ENCODE results near the gene PLEKHM1. TPM values are rescaled to one million over a fixed set of nuclear protein-coding genes. Genes with fewer than 3 reads are reported as not detected.

Gene PLEKHM1
- total and polyA plus RNA-seq, 2 experiments from 2014 or later: 18.4 to 23.8 TPM

- DNase-seq (ENCODE audit: low spot score): peak; percentile 90
- TF ChIP-seq EZH2 (IDR thresholded peaks at IDR 0.05; ENCODE audit: borderline replicate concordance): no peak
- TF ChIP-seq EZH2phosphoT487 (IDR thresholded peaks at IDR 0.05; ENCODE audit: low read depth, severe bottlenecking, unreplicated experiment): no peak
- TF ChIP-seq CTCF (IDR thresholded peaks at IDR 0.05; ENCODE audit: poor library complexity): no peak
- H3K4me2 ChIP-seq: peak overlapping the region; percentile 98
- H3K27me3 ChIP-seq: peaks cover 35% of the 10 kb centered on the region
- no peaks in the 10 kb centered on the region for H3K36me3 ChIP-seq (replicated peaks; ENCODE audit: insufficient read depth, low read depth)
- no peaks in the 10 kb centered on the region for H3K9me2 ChIP-seq (replicated peaks; ENCODE audit: insufficient read depth)
- peaks cover 32% of the 10 kb centered on the region for H3K4me1 ChIP-seq (ENCODE audit: insufficient read depth)
- H2AFZ ChIP-seq: peak overlapping the region; percentile 50
- H4K20me1 ChIP-seq (ENCODE audit: insufficient read depth, poor library complexity, severe bottlenecking): no peaks in the 10 kb centered on the region
- H3K27ac ChIP-seq: peak overlapping the region; percentile 72
- peak overlapping the region; percentile 32 for H3K4me3 ChIP-seq
- H3K79me2 ChIP-seq: no peaks in the 10 kb centered on the region
- no peaks in the 10 kb centered on the region for H3K9me3 ChIP-seq (ENCODE audit: low read depth)
- under 1% methylated on average over 40 of the region's 64 CpGs for WGBS (ENCODE audit: low lambda C conversion rate, missing lambda C conversion rate)
Measured at GRCh38 chr17:45431531-45432404, 58.8 kb downstream of the PLEKHM1 start.

GRCh38 chr17:45430738-45431530 lies 59.6 kb downstream of the PLEKHM1 start:
- Histone ChIP-seq H3K4me2 (peak overlapping the region; percentile 98), H3K9me3 (ENCODE audit: low read depth) (no peaks in the 10 kb centered on the region), H3K4me1 (ENCODE audit: insufficient read depth) (peaks cover 32% of the 10 kb centered on the region), H3K27ac (peak overlapping the region; percentile 72), H3K9me2 (replicated peaks; ENCODE audit: insufficient read depth) (no peaks in the 10 kb centered on the region), H3K36me3 (replicated peaks; ENCODE audit: insufficient read depth, low read depth) (no peaks in the 10 kb centered on the region), H3K4me3 (peak overlapping the region; percentile 32), H3K27me3 (peaks cover 35% of the 10 kb centered on the region), H4K20me1 (ENCODE audit: insufficient read depth, poor library complexity, severe bottlenecking) (no peaks in the 10 kb centered on the region), H2AFZ (peak overlapping the region; percentile 50), H3K79me2 (no peaks in the 10 kb centered on the region)
- TF ChIP-seq EZH2 (IDR thresholded peaks at IDR 0.05; ENCODE audit: borderline replicate concordance): no peak
- peak; percentile 58 for TF ChIP-seq EZH2phosphoT487 (IDR thresholded peaks at IDR 0.05; ENCODE audit: low read depth, severe bottlenecking, unreplicated experiment)
- WGBS (ENCODE audit: low lambda C conversion rate, missing lambda C conversion rate): 5% methylated on average over 46 of the region's 47 CpGs
- DNase-seq (ENCODE audit: low spot score): peak; percentile 76

- Histone ChIP-seq H3K4me2 (peak overlapping the region; percentile 98), H3K9me3 (ENCODE audit: low read depth) (no peaks in the 10 kb centered on the region), H3K27ac (peak overlapping the region; percentile 26), H2AFZ (no peak overlapping the region), H3K4me1 (ENCODE audit: insufficient read depth) (peaks cover 32% of the 10 kb centered on the region), H3K27me3 (peaks cover 35% of the 10 kb centered on the region), H3K79me2 (no peaks in the 10 kb centered on the region), H3K36me3 (replicated peaks; ENCODE audit: insufficient read depth, low read depth) (no peaks in the 10 kb centered on the region), H3K4me3 (no peak overlapping the region), H3K9me2 (replicated peaks; ENCODE audit: insufficient read depth) (no peaks in the 10 kb centered on the region), H4K20me1 (ENCODE audit: insufficient read depth, poor library complexity, severe bottlenecking) (no peaks in the 10 kb centered on the region)
- DNase-seq (ENCODE audit: low spot score): no peak
- TF ChIP-seq EZH2 (IDR thresholded peaks at IDR 0.05; ENCODE audit: borderline replicate concordance): peak; percentile 59
- TF ChIP-seq CTCF (IDR thresholded peaks at IDR 0.05; ENCODE audit: poor library complexity): no peak
- no peak for TF ChIP-seq EZH2phosphoT487 (IDR thresholded peaks at IDR 0.05; ENCODE audit: low read depth, severe bottlenecking, unreplicated experiment)
- 20% methylated on average over 67 of the region's 68 CpGs for WGBS (ENCODE audit: low lambda C conversion rate, missing lambda C conversion rate)
Measured at GRCh38 chr17:45430006-45430737, 60.3 kb downstream of the PLEKHM1 start.
